ENCODE data around the gene KCNMA1.

- TF ChIP-seq YY1 (IDR thresholded peaks at IDR 0.05; ENCODE audit: insufficient read depth, insufficient read length) (no peak), ZNF274 (IDR thresholded peaks at IDR 0.05; ENCODE audit: low read depth, low read length) (no peak), SUZ12 (IDR thresholded peaks at IDR 0.05; ENCODE audit: extremely low read depth, insufficient read depth, insufficient read length) (no peak)
Measured at GRCh38 chr10:77606751-77607150, 30.9 kb downstream of the KCNMA1 start.

All from NT2/D1 (cell line).